Skeletal muscle tissue (tissue), 4 donors: ENCODE measurements around the gene DDX54. TPM values are rescaled to one million over a fixed set of nuclear protein-coding genes. Genes with fewer than 3 reads are reported as not detected.

Experiments
- H3K27ac ChIP-seq: one replicate; pipeline ENCODE4 v1.7.0; 2013; ENCODE audit warnings: mild to moderate bottlenecking, low read depth, low read length, inconsistent platforms
- H3K27me3 ChIP-seq, 3 donors: one replicate each; pipeline ENCODE4 v1.7.0; 2013; ENCODE audit warnings: low read length in 3 of 3; ENCODE audit not compliant: control insufficient read depth in 3 of 3, insufficient read depth in 3 of 3
- H3K36me3 ChIP-seq, 3 donors: one replicate each; pipeline ENCODE4 v1.7.0; 2013; ENCODE audit warnings: low read length in 3 of 3; ENCODE audit not compliant: control insufficient read depth in 3 of 3, insufficient read depth in 3 of 3
- H3K4me1 ChIP-seq, 3 donors: one replicate each; pipeline ENCODE4 v1.7.0; 2013; ENCODE audit warnings: low read length in 3 of 3, mild to moderate bottlenecking in 3 of 3; ENCODE audit not compliant: control insufficient read depth in 3 of 3, insufficient read depth in 3 of 3
- H3K4me3 ChIP-seq, 3 donors: one replicate each; pipeline ENCODE4 v1.7.0; 2013; ENCODE audit warnings: low read length in 3 of 3
- H3K9ac ChIP-seq, 3 donors: one replicate each; pipeline ENCODE4 v1.7.0; 2013; ENCODE audit warnings: low read length in 3 of 3, mild to moderate bottlenecking in 3 of 3, moderate library complexity in 2 of 3, low read depth in 1 of 3
- H3K9me3 ChIP-seq, 3 donors: one replicate each; pipeline ENCODE4 v1.7.0; 2013; ENCODE audit warnings: low read length in 3 of 3; ENCODE audit not compliant: control insufficient read depth in 3 of 3
- total RNA-seq: library from RNA; depleted of rRNA; stranded (reverse); fragments of >200 nt; gene quantifications from one replicate; pipeline ENCODE4 v1.2.3, GENCODE V29; 2014
- donor health status: Osteomylitis.

The DDX54 gene
- total RNA-seq, 1 donor from 2014 or later = 29.7 TPM

GRCh38 chr12:113155646-113156045 lies 29.6 kb downstream of the DDX54 start:
- peaks cover 46 to 49% (median 47%) of the 10 kb centered on the region in 3 donors for H3K27me3 ChIP-seq
- no peaks in the 10 kb centered on the region for H3K9me3 ChIP-seq
- H3K4me3 ChIP-seq = no peak overlapping the region
- peaks cover 3 to 12% (median 9%) of the 10 kb centered on the region in 3 donors for H3K4me1 ChIP-seq
- H3K27ac ChIP-seq = no peak overlapping the region
- H3K9ac ChIP-seq = no peak overlapping the region
- H3K36me3 ChIP-seq = peaks cover 27 to 34% (median 32%) of the 10 kb centered on the region in 3 donors

DNA sequence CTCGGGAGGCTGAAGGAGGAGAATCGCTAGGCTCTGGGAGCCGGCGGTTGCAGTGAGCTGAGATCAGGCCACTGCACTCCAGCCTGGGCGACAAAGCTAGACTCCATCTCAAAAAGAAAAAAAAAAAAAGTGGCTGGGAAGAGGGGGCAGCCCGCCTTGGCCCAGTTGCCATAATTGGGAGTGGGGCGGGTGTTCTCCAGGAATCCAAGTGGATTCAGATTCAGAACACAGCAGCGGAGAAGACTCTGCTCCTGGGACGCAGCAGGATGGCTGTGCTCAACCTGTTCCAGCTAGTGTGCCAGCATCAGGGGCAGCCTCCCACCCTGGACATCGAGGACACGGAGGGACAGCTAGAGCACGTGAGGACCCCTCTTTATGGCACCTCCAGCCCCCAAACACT lies 30.2 kb downstream of the DDX54 start:
- Histone ChIP-seq H3K27me3 (peaks cover 46 to 55% (median 50%) of the 10 kb centered on the region in 3 donors), H3K4me1 (peaks cover 3 to 12% (median 9%) of the 10 kb centered on the region in 3 donors), H3K4me3 (no peak overlapping the region), H3K36me3 (peaks cover 21 to 28% (median 26%) of the 10 kb centered on the region in 3 donors), H3K9ac (no peak overlapping the region), H3K27ac (no peak overlapping the region), H3K9me3 (no peaks in the 10 kb centered on the region)

- no peak overlapping the region for H3K27ac ChIP-seq
- H3K36me3 ChIP-seq = peaks cover 15 to 22% (median 20%) of the 10 kb centered on the region in 3 donors
- H3K4me3 ChIP-seq = no peak overlapping the region
- peaks cover 50 to 61% (median 50%) of the 10 kb centered on the region in 3 donors for H3K27me3 ChIP-seq
- H3K4me1 ChIP-seq = peaks cover 3 to 12% (median 9%) of the 10 kb centered on the region in 3 donors
- H3K9ac ChIP-seq = no peak overlapping the region
- no peaks in the 10 kb centered on the region for H3K9me3 ChIP-seq
Observed at GRCh38 chr12:113154351-113154973, 30.8 kb downstream of the DDX54 start.

DNA sequence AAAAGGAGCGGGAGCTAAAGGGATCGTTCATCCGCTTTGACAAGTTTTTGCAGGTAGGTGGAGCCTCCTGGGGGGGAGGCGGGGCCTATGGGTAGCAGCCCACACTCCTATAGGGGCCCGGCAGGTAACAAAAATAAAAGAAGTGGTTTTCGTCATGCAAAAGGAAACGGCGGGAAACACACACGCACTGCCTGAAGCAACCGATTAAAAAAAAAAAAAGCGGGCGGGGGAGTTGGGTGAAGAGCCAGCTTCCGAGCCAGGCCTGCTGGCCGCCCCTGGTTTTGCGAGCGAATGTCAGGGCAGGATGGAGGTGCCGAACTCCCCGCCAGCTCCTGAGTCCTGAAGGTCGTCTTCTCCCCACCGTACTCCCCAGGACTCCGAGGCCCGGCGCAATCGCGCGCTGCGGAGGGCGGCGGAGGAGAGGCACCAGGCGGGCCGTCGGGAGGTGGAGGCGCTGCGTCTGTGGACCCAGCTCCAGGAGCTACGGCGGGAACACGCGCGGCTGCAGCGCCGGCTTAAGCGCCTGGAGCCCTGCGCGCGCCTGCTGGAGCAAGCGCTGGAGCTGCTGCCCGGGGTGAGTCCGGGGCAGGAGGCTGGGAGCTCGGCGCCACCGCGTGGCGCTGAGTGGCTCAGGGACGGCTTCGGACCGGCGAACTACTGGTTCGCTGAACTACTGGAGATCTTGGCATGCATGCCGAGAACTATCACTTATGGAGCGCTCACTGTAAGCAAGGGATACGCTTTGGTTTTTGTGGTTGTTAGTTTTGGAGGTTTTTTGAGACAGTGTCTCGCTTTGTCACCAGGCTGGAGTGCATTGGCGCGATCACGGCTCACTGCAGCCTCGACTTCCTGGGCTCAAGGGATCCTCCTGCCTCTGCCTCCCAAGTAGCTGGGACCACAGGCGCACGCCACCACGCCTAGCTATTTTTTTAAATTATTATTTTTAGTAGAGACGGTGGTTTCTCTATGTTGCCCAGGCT lies 32.2 kb downstream of the DDX54 start:
- Histone ChIP-seq H3K9ac (no peak overlapping the region), H3K9me3 (no peaks in the 10 kb centered on the region), H3K36me3 (peaks cover 2 to 11% (median 7%) of the 10 kb centered on the region in 3 donors), H3K27me3 (peaks cover 50 to 60% (median 50%) of the 10 kb centered on the region in 3 donors), H3K27ac (no peak overlapping the region), H3K4me3 (peak overlapping the region; percentile 29 to 51 (median 30)), H3K4me1 (peaks cover 3 to 12% (median 9%) of the 10 kb centered on the region in 3 donors)

- Histone ChIP-seq H3K36me3 (peaks cover 0 to 2% (median 0%) of the 10 kb centered on the region in 3 donors), H3K27me3 (peaks cover 50 to 60% (median 50%) of the 10 kb centered on the region in 3 donors), H3K9me3 (no peaks in the 10 kb centered on the region), H3K4me1 (peaks cover 3 to 12% (median 9%) of the 10 kb centered on the region in 3 donors), H3K4me3 (peak overlapping the region in 1 of 3 donors; percentile 13), H3K27ac (no peak overlapping the region), H3K9ac (no peak overlapping the region)
Observed at GRCh38 chr12:113152196-113152834, 33.0 kb downstream of the DDX54 start.

- Histone ChIP-seq H3K9me3 (no peaks in the 10 kb centered on the region), H3K27ac (no peak overlapping the region), H3K27me3 (peaks cover 50 to 60% (median 50%) of the 10 kb centered on the region in 3 donors), H3K4me3 (no peak overlapping the region), H3K4me1 (peaks cover 3 to 12% (median 9%) of the 10 kb centered on the region in 3 donors), H3K9ac (no peak overlapping the region), H3K36me3 (no peaks in the 10 kb centered on the region)
Observed at GRCh38 chr12:113151655-113152054, 33.6 kb downstream of the DDX54 start.

DNA sequence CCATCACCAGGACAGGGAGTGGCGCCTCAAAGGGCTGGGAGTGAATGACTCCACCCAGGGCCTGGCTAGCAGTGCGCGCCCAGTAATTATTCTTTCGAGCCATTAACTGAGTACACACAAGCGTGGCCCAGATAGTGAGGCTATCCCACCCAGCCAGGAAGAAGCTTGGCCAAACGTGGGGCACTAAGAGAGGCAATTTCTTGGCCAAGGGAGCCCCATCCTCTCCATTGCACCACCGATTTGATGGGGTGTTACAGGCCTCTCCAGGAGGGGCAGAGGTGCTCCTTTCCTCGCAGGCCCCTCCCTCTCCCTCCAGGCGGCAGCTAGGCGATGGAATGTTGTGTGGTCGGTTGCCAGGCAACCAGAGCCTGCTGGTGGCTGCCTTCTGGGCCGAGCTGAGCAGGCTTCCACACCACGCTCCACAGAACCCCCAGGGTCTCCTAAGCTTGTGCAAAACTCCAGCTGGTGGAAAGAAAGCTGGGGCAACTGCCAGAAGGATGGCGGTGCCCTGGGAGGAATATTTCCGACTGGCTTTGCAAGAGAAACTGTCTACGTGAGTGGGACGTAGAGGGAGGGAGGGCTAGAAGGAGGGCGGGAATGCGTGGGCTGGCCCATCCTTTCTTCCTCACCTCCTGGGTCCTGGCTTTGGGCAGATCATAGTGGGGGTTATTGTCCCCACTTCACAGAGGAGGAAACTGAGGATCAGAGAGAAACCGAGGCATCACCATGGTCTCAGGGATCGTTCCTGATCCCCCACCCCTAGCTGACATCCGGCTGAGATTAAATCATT lies 35.7 kb downstream of the DDX54 start, which contains the start of gene CFAP73:
Gene CFAP73, plus strand, starts transcription at position 364 of the 790 bp plus-strand sequence. Its CDS starts 134 bp downstream, at position 498.
- Histone ChIP-seq H3K9me3 (no peaks in the 10 kb centered on the region), H3K4me3 (no peak within 1 kb of the TSS), H3K4me1 (peaks cover 3 to 11% (median 9%) of the 10 kb centered on the region in 3 donors), H3K27ac (no peak within 1 kb of the TSS), H3K9ac (no peak within 1 kb of the TSS), H3K36me3 (no peaks in the 10 kb centered on the region), H3K27me3 (peaks cover 35 to 47% (median 36%) of the 10 kb centered on the region in 3 donors)

- H3K27me3 ChIP-seq = peaks cover 11 to 23% (median 12%) of the 10 kb centered on the region in 3 donors
Observed at GRCh38 chr12:113146999-113147398, 38.3 kb downstream of the DDX54 start.

More at GRCh38 chr12:113146999-113147398, 38.3 kb downstream of the DDX54 start:
- H3K36me3 ChIP-seq = no peaks in the 10 kb centered on the region
- no peaks in the 10 kb centered on the region for H3K4me1 ChIP-seq
- H3K9ac ChIP-seq = no peak overlapping the region
- no peak overlapping the region for H3K4me3 ChIP-seq
- no peak overlapping the region for H3K27ac ChIP-seq
- no peaks in the 10 kb centered on the region for H3K9me3 ChIP-seq
